LNCAP (cell line): ENCODE results near the gene KIF2C.

Experiments
- TF ChIP-seq, protein P1 (sequence below): fragments of 450-650 bp; IDR thresholded peaks from 2 replicates; pipeline ENCODE4 v1.5.1; 2017; ENCODE audit warnings: mild to moderate bottlenecking

Gene KIF2C

DNA sequence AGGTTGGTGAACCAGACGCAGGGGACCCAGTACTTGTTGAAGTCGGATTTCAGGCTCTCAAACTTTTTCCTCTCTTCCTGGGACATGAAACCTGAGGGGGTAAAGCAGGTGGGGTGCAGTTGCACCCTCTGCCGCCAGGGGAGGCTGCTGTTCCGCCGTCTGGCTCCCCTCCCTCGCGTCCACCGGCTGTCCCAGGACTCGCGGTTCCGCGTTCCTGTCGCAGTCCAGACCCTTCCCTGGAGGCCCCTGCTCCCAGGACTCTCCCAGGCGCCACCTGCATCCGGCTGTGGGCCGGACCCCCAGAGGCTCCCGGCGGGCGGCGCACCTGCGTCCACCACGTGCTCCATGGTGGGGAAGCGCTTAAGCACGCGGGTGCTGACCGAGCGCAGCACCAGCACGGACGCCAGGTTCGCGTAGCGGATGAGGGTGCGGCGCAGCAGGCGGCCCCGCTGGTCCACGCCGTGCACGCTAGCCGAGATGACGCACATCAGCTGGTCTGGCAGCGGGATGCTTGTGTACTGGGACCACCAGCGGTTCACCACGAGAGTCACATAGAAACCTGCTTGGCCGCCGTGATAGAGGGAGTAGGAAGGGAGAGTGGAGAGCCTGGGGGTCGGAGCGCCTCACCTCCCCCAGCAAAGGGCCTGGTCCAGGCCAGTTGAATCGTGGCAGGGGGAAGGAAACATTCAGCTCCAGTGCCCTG lies 46.7 kb downstream of the KIF2C start:
- TF ChIP-seq, protein P1, sequence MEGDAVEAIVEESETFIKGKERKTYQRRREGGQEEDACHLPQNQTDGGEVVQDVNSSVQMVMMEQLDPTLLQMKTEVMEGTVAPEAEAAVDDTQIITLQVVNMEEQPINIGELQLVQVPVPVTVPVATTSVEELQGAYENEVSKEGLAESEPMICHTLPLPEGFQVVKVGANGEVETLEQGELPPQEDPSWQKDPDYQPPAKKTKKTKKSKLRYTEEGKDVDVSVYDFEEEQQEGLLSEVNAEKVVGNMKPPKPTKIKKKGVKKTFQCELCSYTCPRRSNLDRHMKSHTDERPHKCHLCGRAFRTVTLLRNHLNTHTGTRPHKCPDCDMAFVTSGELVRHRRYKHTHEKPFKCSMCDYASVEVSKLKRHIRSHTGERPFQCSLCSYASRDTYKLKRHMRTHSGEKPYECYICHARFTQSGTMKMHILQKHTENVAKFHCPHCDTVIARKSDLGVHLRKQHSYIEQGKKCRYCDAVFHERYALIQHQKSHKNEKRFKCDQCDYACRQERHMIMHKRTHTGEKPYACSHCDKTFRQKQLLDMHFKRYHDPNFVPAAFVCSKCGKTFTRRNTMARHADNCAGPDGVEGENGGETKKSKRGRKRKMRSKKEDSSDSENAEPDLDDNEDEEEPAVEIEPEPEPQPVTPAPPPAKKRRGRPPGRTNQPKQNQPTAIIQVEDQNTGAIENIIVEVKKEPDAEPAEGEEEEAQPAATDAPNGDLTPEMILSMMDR, result peak; percentile 66

DNA sequence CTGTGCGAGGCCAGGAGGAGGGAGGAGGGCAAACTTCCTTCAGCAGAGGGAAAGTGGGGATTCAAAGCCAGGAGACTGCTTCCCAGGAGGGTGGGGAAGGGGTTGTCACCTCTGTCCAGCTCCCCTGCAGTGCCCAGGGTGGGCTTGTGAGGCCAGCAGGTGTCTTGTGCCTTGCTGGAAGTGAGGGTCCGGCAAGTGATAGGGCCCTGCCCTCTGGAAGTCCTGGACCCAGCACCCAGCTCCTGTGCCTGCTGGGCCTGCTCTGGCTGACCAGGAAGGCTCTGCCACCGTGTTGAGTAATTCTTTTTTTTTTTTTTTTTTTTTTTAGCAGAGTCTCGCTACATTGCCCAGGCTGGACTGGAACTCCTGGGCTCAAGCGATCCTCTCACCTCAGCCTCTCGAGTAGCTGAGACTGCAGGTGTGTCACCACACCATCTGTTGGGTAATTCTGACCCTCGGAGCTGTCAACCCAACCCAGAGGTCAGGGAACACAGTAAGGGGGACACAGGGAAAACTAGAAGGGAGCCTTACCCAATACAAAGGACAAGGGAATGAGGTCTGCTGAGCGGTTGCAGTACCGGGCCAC lies 47.3 kb downstream of the KIF2C start:
- TF ChIP-seq, protein P1, result no peak

DNA sequence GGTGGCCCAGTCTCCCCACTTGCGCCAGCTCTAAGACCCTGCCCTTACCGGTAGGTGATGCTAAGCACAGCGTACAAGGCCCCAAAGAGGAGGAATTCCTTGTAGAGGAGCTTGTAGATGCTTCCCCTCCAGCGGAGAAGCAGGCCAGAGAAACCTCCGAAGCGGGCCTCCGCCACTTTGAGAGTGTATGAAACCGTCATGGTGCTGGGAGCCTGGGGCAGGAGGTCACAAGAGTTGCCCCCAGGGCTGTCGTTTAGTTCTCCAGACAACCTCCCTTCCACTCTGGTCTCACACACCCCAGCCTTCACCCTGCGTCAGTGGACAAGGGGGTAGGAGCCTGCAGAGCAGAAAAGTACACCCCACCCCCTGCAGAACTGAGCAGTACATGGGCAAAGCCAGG lies 47.9 kb downstream of the KIF2C start:
- TF ChIP-seq, protein P1, result no peak

DNA sequence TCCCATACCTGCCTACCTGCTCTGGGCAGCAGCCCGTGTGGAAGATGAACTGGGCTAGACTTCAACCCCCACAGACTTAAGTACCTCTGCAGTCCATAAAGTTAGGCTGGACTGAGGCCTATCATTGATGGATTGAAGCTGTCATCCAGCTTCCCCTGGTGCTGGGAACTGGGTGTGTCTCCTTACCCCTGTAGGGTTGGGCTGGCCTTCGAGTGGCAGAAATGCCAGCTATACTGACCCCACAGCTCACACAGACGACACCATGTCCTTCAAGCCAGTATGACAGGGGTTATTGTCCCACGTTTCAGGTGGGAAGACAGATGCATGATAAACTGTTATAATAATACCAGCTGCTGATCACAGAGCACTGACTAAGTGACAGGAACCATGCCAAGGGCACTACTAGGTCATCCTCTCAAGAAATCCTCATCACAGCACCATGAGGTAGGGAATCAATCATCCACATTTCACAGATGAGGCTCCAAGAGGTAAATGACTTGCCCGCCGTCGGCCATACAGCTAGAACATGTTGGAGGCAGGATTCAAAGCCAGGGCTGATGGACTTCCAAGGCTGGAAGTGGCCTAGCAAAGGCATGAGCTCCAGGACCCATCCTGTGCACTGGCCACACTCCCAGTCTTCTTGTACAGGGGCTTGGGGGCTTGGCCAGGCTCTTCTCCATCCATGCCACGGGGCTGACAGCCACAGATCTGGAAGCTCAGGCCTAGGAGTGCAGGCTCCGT lies 48.7 kb downstream of the KIF2C start, which contains the start of gene BEST4:
Gene BEST4, minus strand, starts transcription at position 51 of the 741 bp plus-strand sequence. CDS start 465 bp downstream, outside the sequence.
- TF ChIP-seq, protein P1, result no peak

DNA sequence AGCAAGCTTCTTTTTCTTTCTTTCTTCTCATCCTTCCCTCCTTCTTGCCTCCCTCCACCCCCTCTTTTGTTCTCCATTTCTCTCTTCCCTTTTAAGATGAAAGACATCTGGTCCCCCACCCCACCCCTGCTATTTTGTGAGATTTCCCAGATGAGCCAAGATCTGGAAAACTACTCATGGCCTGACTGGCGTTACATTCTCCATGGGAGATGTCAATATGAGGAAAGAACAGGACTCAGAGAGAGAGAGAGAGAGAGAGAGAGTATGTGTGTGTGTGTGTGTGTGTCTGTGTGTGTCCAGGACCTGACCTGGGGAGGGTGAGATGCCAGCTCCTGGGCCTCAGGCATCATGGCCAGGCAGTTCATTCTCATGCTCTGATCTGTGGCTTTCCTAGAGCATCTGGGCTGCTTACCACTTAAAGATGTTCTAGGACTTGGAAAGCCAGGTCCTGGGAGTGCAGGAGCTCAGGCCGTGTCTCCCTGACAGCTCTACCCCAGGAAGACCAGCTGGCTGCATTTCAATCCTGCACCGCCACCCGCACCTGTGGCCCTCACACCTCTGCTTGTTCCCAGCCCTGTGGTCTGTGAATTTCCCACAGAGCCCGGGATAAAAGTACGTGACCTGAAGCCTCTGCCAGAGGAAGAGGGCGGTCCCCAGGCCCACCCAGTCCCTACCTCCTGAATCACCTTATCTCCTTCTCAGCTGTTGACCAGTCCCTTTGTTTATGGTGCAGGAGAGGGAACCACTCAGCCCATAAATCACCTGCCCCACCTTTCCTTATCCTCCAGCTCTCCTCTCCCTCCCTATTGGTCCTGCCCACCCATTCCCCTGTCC lies 51.5 kb downstream of the KIF2C start:
- TF ChIP-seq, protein P1, result no peak

DNA sequence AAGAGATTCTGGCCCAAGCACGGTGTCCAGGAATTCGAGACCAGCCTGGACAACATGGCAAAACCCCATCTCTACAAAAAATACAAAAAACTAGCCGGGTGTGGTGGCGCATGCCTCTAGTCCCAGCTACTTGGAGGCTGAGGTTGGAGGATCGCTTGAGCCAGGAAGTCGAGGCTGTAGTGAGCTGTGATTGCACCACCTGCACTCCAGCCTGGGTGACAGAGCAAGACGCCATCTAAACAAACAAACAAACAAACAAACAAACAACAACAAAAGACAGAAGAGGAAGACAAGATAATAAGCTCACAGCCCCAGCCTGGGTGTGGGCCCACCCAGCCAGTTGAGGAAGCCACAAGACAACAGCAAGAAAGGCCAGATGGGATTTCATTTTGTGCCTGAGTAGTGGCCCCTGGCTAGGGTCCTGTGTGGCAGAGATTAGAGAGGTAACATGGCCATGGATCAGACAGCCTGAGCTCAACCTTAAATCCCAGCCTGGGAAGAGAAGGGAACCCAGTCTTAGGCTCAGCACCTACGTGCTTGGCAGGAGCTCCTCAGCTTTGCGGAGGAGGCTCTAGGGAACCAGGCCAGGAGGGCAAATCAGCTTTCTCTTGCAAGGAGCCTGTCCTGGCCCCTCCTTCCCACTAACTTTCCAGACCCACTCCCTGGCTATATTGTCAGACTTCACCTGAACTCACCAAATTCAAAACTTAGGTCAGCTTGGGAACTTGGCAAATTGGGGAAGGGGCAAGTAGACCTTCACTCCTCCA lies 53.3 kb downstream of the KIF2C start:
- TF ChIP-seq, protein P1, result no peak
